Right ventricle myocardium superior (tissue), 1 donor: ENCODE results near the gene SH2D5. TPM values are rescaled to one million over a fixed set of nuclear protein-coding genes. Genes with fewer than 3 reads are reported as not detected.
"Not testable (repeated sequence)": the region's sequence is repeated elsewhere in the genome, so short reads cannot be mapped to it uniquely, and the experiment has no call there.

ENCODE experiments used
- ATAC-seq: fragments of 200-7000 bp; cut with Tn5 transposase; one replicate; pipeline ENCODE4 v1.9.1; 2020; ENCODE audit warnings: mild to moderate bottlenecking; ENCODE audit not compliant: poor library complexity
- DNase-seq: peaks from one replicate; pipeline ENCODE4 v3.0.0-alpha.2; 2020
- intact Hi-C: fragments of 100-400 bp; cut with DNase I; formaldehyde crosslinking; loops from one replicate; pipeline ENCODE4 v1.11.2; 2022
- total RNA-seq: library from RNA; stranded (reverse); fragmentation: NEBNext Ultra II Directional; extraction: Animal tissue kit (Norgen Biotek cat#: 25700); gene quantifications from one replicate; pipeline ENCODE4 v1.2.1, GENCODE V29; 2021
- donor health status: DM: no; HTN: yes; CAD: no; lungs with severe emphysema.

Gene SH2D5
- total RNA-seq, 1 donor from 2014 or later = not detected

DNA sequence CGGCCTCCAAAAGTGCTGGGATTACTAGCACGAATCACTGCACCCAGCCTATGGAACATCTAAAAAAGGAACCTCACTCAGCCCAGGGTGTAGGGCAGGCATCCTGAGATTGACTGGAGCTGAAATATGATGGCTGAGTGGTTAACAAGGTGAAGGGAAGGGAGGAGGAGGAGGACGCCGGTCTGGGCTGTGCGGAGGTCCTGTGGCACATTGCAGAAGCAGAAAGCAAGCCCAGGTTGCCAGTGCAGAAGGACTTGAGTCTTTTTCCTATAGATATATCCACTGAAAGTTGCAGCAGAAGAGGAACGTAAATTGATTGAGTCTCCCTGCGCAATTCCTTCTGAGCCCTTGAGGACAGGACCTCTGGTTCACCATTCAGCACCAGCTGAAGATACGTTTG, 13.2 kb downstream of the SH2D5 start:
- intact Hi-C loops = no loop called here
- ATAC-seq (no peak), DNase-seq (peak; percentile 13)

DNA sequence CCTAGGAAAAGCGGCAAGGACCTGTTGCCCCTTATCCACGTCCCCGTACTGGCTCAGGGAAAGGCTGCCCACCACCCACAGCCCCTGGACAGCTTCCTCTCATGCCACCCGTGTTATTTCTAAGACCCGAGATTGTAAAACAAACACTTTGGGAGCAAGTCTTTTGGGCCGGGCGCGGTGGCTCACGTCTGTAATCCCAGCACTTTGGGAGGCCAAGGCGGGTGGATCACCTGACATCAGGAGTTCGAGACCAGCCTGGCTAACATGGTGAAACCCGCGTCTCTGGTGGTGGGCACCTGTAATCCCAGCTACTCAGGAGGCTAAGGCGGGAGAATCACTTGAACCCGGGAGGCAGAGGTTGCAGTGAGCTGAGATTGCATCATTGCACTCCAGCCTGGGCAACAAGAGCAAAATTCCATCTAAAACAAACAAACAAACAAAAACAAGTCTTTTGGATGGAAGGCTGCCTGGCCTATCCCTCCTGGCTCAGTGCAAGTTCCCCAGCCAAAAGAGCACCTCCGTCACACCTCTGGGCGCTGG, 14.1 kb downstream of the SH2D5 start:
- DNase-seq, ATAC-seq, intact Hi-C loops: not testable (repeated sequence)

GRCh38 chr1:20717452-20718342, 14.8 kb downstream of the SH2D5 start, which contains the start of gene KIF17:
Gene KIF17 (minus strand): TSS chr1:20718007. CDS start chr1:20717706, 301 bp downstream.
- DNase-seq (peak; percentile 88), ATAC-seq (peak; percentile 95)
- intact Hi-C loops = no loop called here

DNA sequence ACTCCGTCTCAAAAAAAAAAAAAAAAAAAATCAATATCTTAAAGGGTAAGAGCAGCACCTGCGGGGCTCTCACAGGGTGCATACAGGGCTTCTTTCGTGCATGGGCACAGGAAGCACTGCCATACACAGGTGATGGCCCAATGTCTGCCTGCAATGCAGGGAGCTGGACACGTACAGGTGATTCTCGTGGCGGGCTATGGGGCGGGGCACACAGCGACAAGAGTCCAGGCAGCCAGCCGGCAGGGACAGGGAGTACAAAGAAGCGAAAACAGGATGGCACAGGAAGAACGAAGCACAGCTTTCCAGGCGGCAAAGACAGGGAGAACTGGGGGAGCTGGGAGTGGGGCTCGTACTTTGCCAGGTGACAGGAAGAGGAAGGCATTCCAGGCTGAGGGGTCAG, 16.3 kb downstream of the SH2D5 start:
- DNase-seq (peak; percentile 8), ATAC-seq (no peak)
- intact Hi-C loops = no loop called here

DNA sequence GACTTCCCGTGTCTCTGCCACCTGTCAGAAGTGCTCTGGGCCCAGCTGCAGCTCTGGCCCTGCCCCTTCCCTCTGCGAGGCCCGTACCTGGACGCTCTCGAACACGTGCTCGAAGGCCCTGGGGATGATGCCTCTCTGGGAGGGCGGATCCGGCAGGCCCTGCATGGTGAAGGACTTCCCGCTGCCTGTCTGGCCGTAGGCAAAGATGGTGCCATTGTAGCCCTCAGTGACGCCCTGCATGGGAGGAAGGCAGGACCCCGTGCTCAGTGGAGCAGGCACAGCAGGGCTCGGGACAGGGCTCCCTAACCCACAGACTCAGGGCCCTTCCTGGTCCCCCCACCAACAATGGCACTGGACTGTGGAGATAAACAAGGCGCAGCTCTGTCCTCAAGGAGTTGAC, 17.1 kb downstream of the SH2D5 start:
- intact Hi-C loops = no loop called here
- DNase-seq (peak; percentile 17), ATAC-seq (no peak)

- intact Hi-C loops = no loop called here
- no peak for ATAC-seq
- no peak for DNase-seq
Observed at GRCh38 chr1:20713440-20713839, 19.1 kb downstream of the SH2D5 start.

- no peak for DNase-seq
- intact Hi-C loops = no loop called here
- no peak for ATAC-seq
Observed at GRCh38 chr1:20712215-20712577, 20.3 kb downstream of the SH2D5 start.

- ATAC-seq (no peak), DNase-seq (no peak)
- intact Hi-C loops = no loop called here
Observed at GRCh38 chr1:20711285-20712214, 21.0 kb downstream of the SH2D5 start.

DNA sequence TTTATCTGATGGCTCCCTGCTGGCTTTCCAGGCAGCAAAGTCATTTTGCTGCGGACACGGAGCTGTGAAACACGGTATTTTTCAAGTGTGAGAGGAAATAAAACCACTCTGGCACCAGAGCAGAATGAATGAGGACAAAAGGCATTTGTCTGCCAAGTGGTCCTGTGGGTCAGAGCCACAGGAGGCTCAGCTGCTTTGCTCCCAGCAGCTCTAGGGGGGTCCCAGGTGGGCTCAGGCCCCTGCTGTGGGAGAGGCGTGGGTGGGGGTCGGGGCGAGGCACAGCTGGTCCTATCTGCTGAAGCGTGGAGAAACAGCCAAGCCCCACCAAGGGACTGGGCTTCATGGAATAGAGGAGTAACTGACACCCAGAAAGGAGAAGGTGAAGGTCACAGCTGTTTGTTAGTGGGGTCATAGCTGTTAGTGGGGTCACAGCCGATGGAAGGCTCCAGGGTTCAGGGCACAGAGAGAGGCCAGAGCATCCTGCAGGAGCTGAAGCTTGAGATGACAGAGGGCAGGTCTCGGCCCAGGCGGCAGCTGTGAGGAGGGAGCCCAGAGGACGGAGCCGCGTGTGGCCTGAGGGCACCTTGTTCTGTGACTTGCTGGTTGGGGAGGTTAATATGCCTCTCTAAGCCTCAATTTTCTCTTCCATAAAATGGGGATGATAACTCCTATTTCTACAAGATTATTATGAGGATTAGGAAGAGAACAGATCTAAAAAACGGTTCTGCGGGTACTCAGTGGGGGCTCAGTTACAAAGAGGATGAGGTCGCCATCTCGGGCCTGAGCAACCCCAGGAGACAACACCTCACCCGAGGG, 21.8 kb downstream of the SH2D5 start:
- intact Hi-C loops = no loop called here
- ATAC-seq (no peak), DNase-seq (no peak)

DNA sequence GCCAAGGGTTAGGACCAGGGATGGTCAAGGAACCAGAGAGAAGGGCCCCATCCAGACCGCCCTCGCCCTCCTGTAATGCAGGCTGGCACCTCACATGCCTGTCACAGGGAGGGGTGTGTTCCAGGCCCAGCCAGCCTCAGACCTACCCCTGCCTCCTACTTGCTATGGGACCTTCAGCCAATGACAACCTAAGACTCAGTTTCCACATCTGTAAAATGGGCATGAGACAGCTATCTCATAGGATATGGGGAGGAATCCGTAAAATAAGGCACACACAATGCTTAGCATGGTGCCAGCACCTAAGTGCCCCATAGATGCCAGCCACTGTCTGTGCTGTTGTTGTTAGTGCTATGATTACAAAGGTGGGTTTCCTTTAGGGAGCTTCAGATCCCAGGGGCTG, 22.6 kb downstream of the SH2D5 start:
- no peak for ATAC-seq
- intact Hi-C loops = no loop called here
- no peak for DNase-seq

DNA sequence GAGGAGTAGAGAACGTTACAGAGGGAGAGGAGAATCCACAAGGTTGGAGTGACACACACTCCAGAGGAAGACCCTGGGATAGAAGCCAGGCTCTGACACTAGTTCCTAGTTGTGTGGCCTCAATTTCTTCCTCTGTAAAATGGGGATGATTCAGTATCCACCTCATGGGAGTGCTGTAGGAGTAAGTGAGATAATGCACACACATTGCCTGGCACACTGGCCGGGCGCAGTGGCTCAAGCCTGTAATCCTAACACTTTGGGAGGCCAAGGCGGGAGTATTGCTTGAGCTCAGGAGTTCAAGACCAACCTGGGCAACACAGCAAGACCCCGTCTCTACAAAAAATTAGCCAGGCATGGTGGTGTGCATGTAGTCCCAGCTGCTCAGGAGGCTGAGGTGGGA, 23.6 kb downstream of the SH2D5 start:
- ATAC-seq (no peak), DNase-seq (no peak)
- intact Hi-C loops = no loop called here

GRCh38 chr1:20708057-20708456, 24.4 kb downstream of the SH2D5 start:
- intact Hi-C loops = no loop called here
- no peak for ATAC-seq
- no peak for DNase-seq

DNA sequence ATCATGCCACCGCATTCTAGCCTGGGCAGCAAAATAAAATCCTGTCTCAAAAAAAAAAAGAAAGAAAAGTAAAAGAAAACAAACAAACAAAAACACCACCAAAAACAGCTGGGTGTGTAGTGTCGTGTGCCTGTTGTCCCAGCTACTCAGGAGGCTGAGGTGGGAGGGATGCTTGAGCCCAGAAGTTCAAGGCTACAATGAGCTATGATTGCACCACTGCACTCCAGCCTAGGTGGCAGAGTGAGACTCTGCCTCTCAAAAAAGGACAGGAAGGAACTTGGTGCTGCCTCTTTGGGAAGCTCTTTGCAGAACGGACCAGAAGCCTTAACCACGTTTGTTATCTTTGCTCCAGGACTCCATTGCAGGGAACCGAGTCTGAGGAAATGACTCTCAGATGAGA, 25.7 kb downstream of the SH2D5 start:
- intact Hi-C loops = no loop called here
- DNase-seq (no peak), ATAC-seq (no peak)

GRCh38 chr1:20705203-20705755, 27.2 kb downstream of the SH2D5 start:
- intact Hi-C loops = no loop called here
- no peak for DNase-seq
- no peak for ATAC-seq

DNA sequence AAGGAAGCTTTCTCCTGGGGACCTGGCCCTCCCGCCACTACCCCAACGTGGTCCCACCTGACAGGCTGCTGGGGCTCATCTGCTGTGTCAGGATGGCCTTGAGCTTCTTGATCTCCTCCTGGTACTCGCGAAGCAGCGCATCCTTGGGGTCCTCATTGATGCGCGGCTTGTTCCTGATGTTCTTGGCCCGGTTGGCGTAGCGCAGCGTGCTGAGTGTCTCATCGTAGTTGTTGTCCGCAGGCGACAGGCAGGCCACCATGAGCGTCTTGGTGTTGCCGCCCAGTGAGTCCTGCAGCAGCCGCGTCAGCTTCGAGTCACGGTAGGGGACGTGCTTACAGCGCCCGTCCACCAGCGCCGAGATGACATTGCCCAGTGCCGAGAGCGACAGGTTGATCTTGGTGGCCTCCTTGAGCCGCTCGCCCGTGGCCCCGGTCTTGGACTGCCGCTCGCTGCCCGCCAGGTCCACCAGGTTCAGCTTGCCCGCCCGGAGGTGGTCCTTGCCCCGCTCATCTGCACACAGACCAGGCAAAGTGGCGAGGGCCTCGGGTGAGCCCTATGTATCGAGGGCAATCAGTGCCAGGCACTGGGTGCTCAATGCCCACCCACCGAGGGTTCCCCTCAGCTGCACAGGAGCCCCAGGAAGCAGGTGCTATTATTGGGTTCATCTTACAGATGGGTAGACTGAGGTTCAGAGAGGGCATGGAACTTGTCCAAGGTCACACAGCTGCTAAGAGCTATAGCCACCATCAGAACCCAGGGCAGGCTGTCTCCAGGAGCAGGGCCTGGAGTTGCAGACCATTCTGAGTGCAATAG, 27.9 kb downstream of the SH2D5 start:
- DNase-seq (no peak), ATAC-seq (no peak)
- intact Hi-C loops = no loop called here

DNA sequence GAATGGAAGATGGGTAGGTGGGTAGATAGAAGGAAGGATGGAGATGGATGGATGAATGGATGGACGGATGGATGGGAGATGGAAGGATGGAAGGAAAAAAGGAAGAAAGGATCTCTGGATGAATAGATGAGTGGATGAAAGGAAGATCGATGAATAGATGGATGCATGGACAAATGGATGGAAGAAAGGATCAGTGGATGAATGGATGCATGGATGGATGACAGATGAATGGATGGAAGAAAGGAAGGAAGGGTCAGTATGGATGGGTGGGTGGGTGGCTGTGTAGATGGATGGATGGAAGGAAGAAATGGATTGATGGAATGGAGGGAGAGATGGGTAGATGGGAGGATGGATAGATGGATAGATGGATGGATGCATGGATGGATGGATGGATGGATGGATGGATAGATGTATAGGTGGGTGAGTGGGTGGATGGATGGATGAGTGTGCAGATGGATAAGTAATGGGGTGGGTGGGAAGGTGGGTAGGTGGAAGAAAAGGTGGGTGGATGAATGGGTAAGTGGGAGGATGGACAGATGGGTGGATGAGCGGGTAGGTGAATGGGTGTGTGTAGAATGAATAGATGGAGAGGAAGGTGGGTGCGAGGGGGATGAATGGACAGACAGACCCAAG, 29.3 kb downstream of the SH2D5 start:
- ATAC-seq = no peak
- intact Hi-C loops = no loop called here

GRCh38 chr1:20702416-20702815, 30.1 kb downstream of the SH2D5 start:
- ATAC-seq (no peak), DNase-seq (no peak)
- intact Hi-C loops = no loop called here

More for the DNA sequence above, 29.3 kb downstream of the SH2D5 start:
- DNase-seq = no peak
